Breast epithelium (tissue), 4 donors: ENCODE results near the gene PAQR8. TPM values are rescaled to one million over a fixed set of nuclear protein-coding genes. Genes with fewer than 3 reads are reported as not detected.

Experiments
- DNase-seq, 2 donors: peaks; one replicate each; pipeline ENCODE4 v3.0.0-alpha.2; 2019; ENCODE audit warnings: low spot score in 2 of 2
- H3K27ac ChIP-seq, 2 donors: fragments of 200-600 bp; sonication (generic) in 1 of 2; one replicate each; pipeline ENCODE4 v1.5.1; 2016 to 2019; ENCODE audit warnings: mild to moderate bottlenecking in 1 of 2
- H3K27me3 ChIP-seq, 2 donors: fragments of 200-600 bp; sonication (generic) in 1 of 2; one replicate each; pipeline versions ENCODE4 v1.5.1 to v1.6.0; 2017 to 2019; ENCODE audit warnings: control low read depth in 1 of 2, mild to moderate bottlenecking in 1 of 2
- H3K36me3 ChIP-seq: fragments of 200-600 bp; one replicate; pipeline ENCODE4 v1.5.1; 2019
- H3K4me1 ChIP-seq, 2 donors: fragments of 200-600 bp; sonication (generic); one replicate each; pipeline ENCODE4 v1.5.1; 2016 to 2019; ENCODE audit warnings: control low read depth in 1 of 2
- H3K4me3 ChIP-seq, 3 donors: fragments of 200-600 bp; sonication (generic); 1 replicate in 2 of 3; 2 replicates in 1 of 3; pipeline ENCODE4 v1.5.1; 2016 to 2019; ENCODE audit warnings: mild to moderate bottlenecking in 3 of 3, moderate library complexity in 2 of 3
- H3K9me3 ChIP-seq, 2 donors: fragments of 200-600 bp; sonication (generic) in 1 of 2; one replicate each; pipeline ENCODE4 v1.5.1; 2016 to 2019; ENCODE audit warnings: control low read depth in 1 of 2
- POLR2A ChIP-seq: fragments of 450-650 bp; IDR thresholded peaks from one replicate; pipeline ENCODE4 v1.6.1; 2016; ENCODE audit warnings: antibody characterized with exemption, mild to moderate bottlenecking, moderate library complexity
- POLR2AphosphoS5 ChIP-seq, 3 donors: sonication (generic); formaldehyde crosslinking; IDR thresholded peaks; one replicate each; pipeline ENCODE4 v1.6.1; 2017; ENCODE audit warnings: antibody characterized with exemption in 3 of 3
- intact Hi-C: fragments of 100-400 bp; cut with DNase I; formaldehyde crosslinking; loops from one replicate; pipeline ENCODE4 v1.15.1; 2023; ENCODE audit warnings: low total_unique reads
- total RNA-seq, 3 donors: library from RNA; depleted of rRNA; stranded (reverse); fragments of >200 nt; gene quantifications; one replicate each; pipeline ENCODE4 v1.1.0, GENCODE V29; 2016
- TF ChIP-seq, protein P1 (sequence below), 3 donors: fragments of 450-650 bp; IDR thresholded peaks; one replicate each; pipeline ENCODE4 v1.5.1; 2016 to 2017; ENCODE audit warnings: antibody characterized with exemption in 3 of 3, mild to moderate bottlenecking in 3 of 3, moderate library complexity in 3 of 3

The PAQR8 gene
- total RNA-seq, 3 donors from 2014 or later = 4.0 to 4.6 (median 4.3) TPM

DNA sequence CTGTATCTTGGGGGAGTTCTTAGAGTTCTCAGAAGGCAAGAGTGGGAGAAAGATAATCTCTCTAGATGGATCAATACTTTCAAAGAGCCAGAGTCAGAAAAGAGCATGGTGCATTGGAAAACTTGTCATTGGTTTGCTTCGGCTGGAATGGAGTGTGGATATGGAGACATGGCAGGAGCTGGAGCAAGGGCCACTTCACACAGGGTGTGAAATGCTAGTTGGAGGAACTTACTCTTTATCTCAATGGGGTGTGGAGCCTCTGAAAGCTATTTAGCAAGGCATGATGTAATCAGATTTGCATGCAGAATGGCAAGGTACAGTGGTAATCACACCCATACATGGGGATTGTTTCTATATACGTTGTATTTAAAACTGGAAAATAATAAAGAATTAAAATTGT lies 31.5 kb upstream of the PAQR8 start:
- TF ChIP-seq POLR2AphosphoS5 (IDR thresholded peaks at IDR 0.05) (no peak), POLR2A (no peak)
- TF ChIP-seq, protein P1, sequence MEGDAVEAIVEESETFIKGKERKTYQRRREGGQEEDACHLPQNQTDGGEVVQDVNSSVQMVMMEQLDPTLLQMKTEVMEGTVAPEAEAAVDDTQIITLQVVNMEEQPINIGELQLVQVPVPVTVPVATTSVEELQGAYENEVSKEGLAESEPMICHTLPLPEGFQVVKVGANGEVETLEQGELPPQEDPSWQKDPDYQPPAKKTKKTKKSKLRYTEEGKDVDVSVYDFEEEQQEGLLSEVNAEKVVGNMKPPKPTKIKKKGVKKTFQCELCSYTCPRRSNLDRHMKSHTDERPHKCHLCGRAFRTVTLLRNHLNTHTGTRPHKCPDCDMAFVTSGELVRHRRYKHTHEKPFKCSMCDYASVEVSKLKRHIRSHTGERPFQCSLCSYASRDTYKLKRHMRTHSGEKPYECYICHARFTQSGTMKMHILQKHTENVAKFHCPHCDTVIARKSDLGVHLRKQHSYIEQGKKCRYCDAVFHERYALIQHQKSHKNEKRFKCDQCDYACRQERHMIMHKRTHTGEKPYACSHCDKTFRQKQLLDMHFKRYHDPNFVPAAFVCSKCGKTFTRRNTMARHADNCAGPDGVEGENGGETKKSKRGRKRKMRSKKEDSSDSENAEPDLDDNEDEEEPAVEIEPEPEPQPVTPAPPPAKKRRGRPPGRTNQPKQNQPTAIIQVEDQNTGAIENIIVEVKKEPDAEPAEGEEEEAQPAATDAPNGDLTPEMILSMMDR (IDR thresholded peaks at IDR 0.05) = no peak
- Histone ChIP-seq H3K27ac (no peak overlapping the region), H3K27me3 (no peaks in the 10 kb centered on the region), H3K36me3 (no peaks in the 10 kb centered on the region), H3K4me3 (no peak overlapping the region), H3K9me3 (no peaks in the 10 kb centered on the region), H3K4me1 (no peaks in the 10 kb centered on the region)
- intact Hi-C loops = no loop called here
- no peak for DNase-seq

DNA sequence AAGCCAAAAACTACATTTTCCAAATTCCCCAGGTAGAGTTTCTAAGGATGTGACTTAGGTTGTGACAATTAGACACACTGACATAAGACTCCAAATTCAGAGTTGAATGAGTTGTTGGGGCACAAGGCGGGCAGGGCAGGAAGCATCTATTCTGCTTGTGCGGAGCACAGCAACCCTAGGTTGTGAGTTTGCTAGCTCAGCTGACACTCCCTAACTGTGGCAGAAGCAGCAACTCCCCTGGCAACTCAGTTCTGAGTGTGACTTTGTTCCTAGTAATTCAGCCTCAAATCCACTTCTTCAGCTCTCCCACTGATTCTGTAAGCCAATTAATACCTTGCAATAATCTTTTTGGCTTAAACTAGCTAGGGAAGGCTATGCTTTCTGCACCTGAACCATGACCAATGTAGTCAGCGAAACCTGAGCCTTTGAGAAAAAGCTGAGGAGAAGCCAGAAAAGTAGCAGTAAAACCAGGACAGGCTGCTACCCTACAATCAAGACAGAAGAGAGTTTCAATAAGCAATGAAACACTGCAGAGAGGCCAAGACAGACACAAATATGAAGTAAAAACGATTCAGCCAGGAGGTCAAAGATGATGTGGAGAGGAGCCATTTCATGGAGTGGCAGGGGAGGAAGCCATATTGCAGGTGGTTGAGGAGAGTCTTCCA lies 30.0 kb upstream of the PAQR8 start:
- H3K27me3 ChIP-seq = no peaks in the 10 kb centered on the region
- H3K4me1 ChIP-seq = no peaks in the 10 kb centered on the region
- no peaks in the 10 kb centered on the region for H3K36me3 ChIP-seq
- no peak for DNase-seq
- H3K27ac ChIP-seq = no peak overlapping the region
- H3K9me3 ChIP-seq = no peaks in the 10 kb centered on the region
- TF ChIP-seq, protein P1 (IDR thresholded peaks at IDR 0.05) = no peak
- TF ChIP-seq POLR2AphosphoS5 (IDR thresholded peaks at IDR 0.05) (no peak), POLR2A (no peak)
- intact Hi-C loops = no loop called here
- no peak overlapping the region for H3K4me3 ChIP-seq

DNA sequence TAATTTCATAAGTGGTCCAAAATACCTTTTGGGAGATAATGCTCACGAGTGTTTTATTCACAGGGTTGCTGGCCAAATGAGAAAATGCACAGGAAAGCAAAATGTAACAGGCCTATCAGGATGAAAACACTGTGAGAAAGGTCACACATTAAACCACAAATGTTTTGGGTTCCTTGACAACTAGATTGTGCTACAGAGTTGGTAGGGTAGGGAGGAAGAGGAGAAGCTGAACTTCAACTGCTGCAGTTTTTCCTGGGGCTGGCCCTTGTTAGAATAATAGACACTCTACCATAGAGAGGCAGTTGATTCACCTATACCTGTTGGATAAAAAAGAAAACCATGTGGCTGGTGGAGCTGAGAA lies 28.1 kb upstream of the PAQR8 start:
- DNase-seq = no peak
- H3K27me3 ChIP-seq = no peaks in the 10 kb centered on the region
- intact Hi-C loops = no loop called here
- no peak overlapping the region for H3K27ac ChIP-seq
- H3K36me3 ChIP-seq = no peaks in the 10 kb centered on the region
- TF ChIP-seq, protein P1 (IDR thresholded peaks at IDR 0.05) = no peak
- TF ChIP-seq POLR2AphosphoS5 (IDR thresholded peaks at IDR 0.05) (no peak), POLR2A (no peak)
- no peaks in the 10 kb centered on the region for H3K9me3 ChIP-seq
- no peak overlapping the region for H3K4me3 ChIP-seq
- no peaks in the 10 kb centered on the region for H3K4me1 ChIP-seq

DNA sequence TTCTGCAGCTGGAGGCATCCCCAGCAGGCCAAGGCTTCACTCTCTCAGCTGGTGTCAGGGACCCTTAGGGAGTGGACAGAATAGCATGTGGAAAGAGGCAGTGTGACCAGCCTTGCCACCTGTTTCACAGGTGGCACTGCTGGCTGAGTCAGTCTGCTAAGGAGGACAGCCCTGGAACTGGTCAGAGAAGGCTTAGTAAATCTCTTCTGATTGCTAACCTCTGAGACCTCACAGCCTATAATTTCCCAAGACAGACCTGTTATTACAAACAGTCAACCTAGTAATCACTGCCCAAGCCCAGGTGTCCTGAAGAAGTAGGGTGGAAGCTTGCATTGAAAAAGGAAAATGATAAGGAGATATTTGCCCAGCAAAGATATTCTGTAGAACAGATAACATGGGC lies 26.4 kb upstream of the PAQR8 start:
- no peaks in the 10 kb centered on the region for H3K27me3 ChIP-seq

DNA sequence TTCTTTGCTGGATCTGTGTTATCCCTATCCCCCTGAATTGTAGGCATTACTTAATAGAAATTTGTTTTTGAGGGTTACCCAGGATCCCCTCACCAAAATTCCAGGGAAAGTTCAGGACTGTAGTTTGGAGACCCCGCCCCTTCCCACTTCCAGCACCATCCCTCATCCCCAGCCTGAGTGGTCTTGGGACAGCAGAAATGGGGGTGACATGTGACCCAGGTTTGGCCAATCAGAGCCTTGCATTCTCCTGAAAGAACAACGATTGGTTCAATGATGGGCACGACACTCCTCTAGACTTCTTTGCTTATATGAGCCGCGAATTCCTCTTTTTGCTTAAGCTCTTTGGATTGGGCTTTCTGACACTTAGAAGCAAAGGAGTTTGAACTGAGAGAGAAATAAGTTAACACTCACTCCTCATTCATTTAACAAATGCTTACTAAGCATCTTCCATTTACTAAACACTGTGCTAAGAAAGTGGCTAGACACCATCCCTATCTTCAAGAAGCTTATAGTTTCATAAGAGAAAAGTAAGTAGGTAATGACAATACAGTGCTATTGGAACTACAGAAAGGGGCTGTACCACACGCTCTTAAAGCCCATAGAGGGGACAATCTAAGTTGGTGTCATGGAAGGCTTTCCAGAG lies 24.9 kb upstream of the PAQR8 start:
- DNase-seq = no peak
- no peak overlapping the region for H3K27ac ChIP-seq
- H3K4me1 ChIP-seq = no peaks in the 10 kb centered on the region
- no peak for TF ChIP-seq POLR2AphosphoS5 (IDR thresholded peaks at IDR 0.05)
- H3K9me3 ChIP-seq = no peaks in the 10 kb centered on the region
- intact Hi-C loops = no loop called here
- H3K4me3 ChIP-seq = no peak overlapping the region
- H3K36me3 ChIP-seq = no peaks in the 10 kb centered on the region
- no peaks in the 10 kb centered on the region for H3K27me3 ChIP-seq

More for the DNA sequence above, 26.4 kb upstream of the PAQR8 start:
- no peaks in the 10 kb centered on the region for H3K4me1 ChIP-seq
- TF ChIP-seq POLR2A = no peak
- TF ChIP-seq, protein P1 (IDR thresholded peaks at IDR 0.05) = no peak
- no peak for TF ChIP-seq POLR2AphosphoS5 (IDR thresholded peaks at IDR 0.05)
- H3K9me3 ChIP-seq = no peaks in the 10 kb centered on the region
- H3K36me3 ChIP-seq = no peaks in the 10 kb centered on the region
- no peak overlapping the region for H3K4me3 ChIP-seq
- DNase-seq = no peak
- no peak overlapping the region for H3K27ac ChIP-seq
- intact Hi-C loops = no loop called here
